H9 (cell line): Measurements from ENCODE around the gene SLC39A2. TPM values are rescaled to one million over a fixed set of nuclear protein-coding genes. Genes with fewer than 3 reads are reported as not detected.

Experiments used
- DNase-seq: peaks from one replicate; pipeline ENCODE4 v3.0.0-alpha.2; 2017
- H2AFZ ChIP-seq: one replicate; pipeline ENCODE4 v1.6.1; 2013; ENCODE audit warnings: mild to moderate bottlenecking, low read length, control low read depth, moderate library complexity
- H2AK5ac ChIP-seq: 2 replicates; pipeline ENCODE4 v1.6.1; 2013; ENCODE audit warnings: low read length, control low read depth, mixed read lengths; ENCODE audit not compliant: insufficient read length
- H2BK120ac ChIP-seq: one replicate; pipeline ENCODE4 v1.6.1; 2013; ENCODE audit warnings: low read depth, mild to moderate bottlenecking, low read length, control low read depth, inconsistent platforms; ENCODE audit not compliant: poor library complexity, severe bottlenecking
- H2BK12ac ChIP-seq: 2 replicates; pipeline ENCODE4 v1.6.1; 2013; ENCODE audit warnings: low read length, control low read depth, mixed read lengths, low read depth; ENCODE audit not compliant: insufficient read length
- H2BK15ac ChIP-seq: 2 replicates; pipeline ENCODE4 v1.6.1; 2013; ENCODE audit warnings: low read depth, low read length, control low read depth
- H2BK20ac ChIP-seq: one replicate; pipeline ENCODE4 v1.6.1; 2013; ENCODE audit warnings: low read depth, mild to moderate bottlenecking, low read length, control low read depth, inconsistent platforms; ENCODE audit not compliant: poor library complexity, severe bottlenecking
- H2BK5ac ChIP-seq: 2 replicates; pipeline ENCODE4 v1.6.1; 2013; ENCODE audit warnings: low read length, control low read depth, mixed read lengths; ENCODE audit not compliant: insufficient read length
- H3K14ac ChIP-seq: 2 replicates; pipeline ENCODE4 v1.6.1; 2013; ENCODE audit warnings: low read length, control low read depth; ENCODE audit not compliant: insufficient read depth
- H3K18ac ChIP-seq: 2 replicates; pipeline ENCODE4 v1.6.1; 2013; ENCODE audit warnings: low read depth, mild to moderate bottlenecking, mixed read lengths, low read length, control low read depth; ENCODE audit not compliant: insufficient read length
- H3K23ac ChIP-seq: 2 replicates; pipeline ENCODE4 v1.6.1; 2013; ENCODE audit warnings: low read length, control low read depth, mixed read lengths, low read depth; ENCODE audit not compliant: insufficient read length
- H3K23me2 ChIP-seq: 2 replicates; pipeline ENCODE4 v1.6.1; 2013; ENCODE audit warnings: low read depth, mild to moderate bottlenecking, mixed read lengths, low read length, control low read depth; ENCODE audit not compliant: insufficient read length, poor library complexity, severe bottlenecking
- H3K27ac ChIP-seq: 2 replicates; pipeline ENCODE4 v1.5.1; 2013; ENCODE audit warnings: low read length, control low read depth, mixed read lengths, low read depth; ENCODE audit not compliant: insufficient read length
- H3K27me3 ChIP-seq: 2 replicates; pipeline ENCODE4 v1.6.1; 2013; ENCODE audit warnings: low read length, control low read depth, inconsistent platforms; ENCODE audit not compliant: insufficient read depth
- H3K4ac ChIP-seq: 2 replicates; pipeline ENCODE4 v1.6.1; 2013; ENCODE audit warnings: low read depth, mild to moderate bottlenecking, control low read depth, inconsistent platforms, low read length, moderate library complexity
- H3K4me1 ChIP-seq: 2 replicates; pipeline ENCODE4 v1.6.1; 2013; ENCODE audit warnings: low read length, control low read depth, inconsistent platforms; ENCODE audit not compliant: insufficient read depth
- H3K4me2 ChIP-seq: 2 replicates; pipeline ENCODE4 v1.6.1; 2013; ENCODE audit warnings: low read length, control low read depth, mixed read lengths; ENCODE audit not compliant: insufficient read length, insufficient read depth
- H3K56ac ChIP-seq: 2 replicates; pipeline ENCODE4 v1.6.1; 2013; ENCODE audit warnings: low read depth, mild to moderate bottlenecking, mixed read lengths, low read length, control low read depth; ENCODE audit not compliant: insufficient read length
- H3K79me1 ChIP-seq: 2 replicates; pipeline ENCODE4 v1.6.1; 2013; ENCODE audit warnings: low read depth, mild to moderate bottlenecking, moderate library complexity, low read length, control low read depth, inconsistent platforms; ENCODE audit not compliant: insufficient read depth, poor library complexity, severe bottlenecking
- H3K79me2 ChIP-seq: 2 replicates; pipeline ENCODE4 v1.6.1; 2013; ENCODE audit warnings: low read length, control low read depth, inconsistent platforms; ENCODE audit not compliant: insufficient read depth
- H3K9ac ChIP-seq: 2 replicates; pipeline ENCODE4 v1.6.1; 2013; ENCODE audit warnings: low read length, control low read depth, mixed read lengths; ENCODE audit not compliant: insufficient read length; ENCODE audit errors: extremely low read depth
- H3K9me3 ChIP-seq: one replicate; pipeline ENCODE4 v1.6.1; 2013; ENCODE audit warnings: low read depth, low read length, inconsistent platforms; ENCODE audit not compliant: control insufficient read depth
- H3T11ph ChIP-seq: one replicate; pipeline ENCODE4 v1.6.1; 2013; ENCODE audit warnings: mild to moderate bottlenecking, low read length, control low read depth, inconsistent platforms
- H4K20me1 ChIP-seq: one replicate; pipeline ENCODE4 v1.6.1; 2013; ENCODE audit not compliant: control insufficient read depth, insufficient read length, insufficient read depth
- H4K5ac ChIP-seq: 2 replicates; pipeline ENCODE4 v1.6.1; 2013; ENCODE audit warnings: low read depth, mild to moderate bottlenecking, mixed read lengths, low read length, control low read depth; ENCODE audit not compliant: insufficient read length
- H4K8ac ChIP-seq: replicated peaks from 2 replicates; pipeline ENCODE4 v1.6.1; 2013; ENCODE audit warnings: low read length, control low read depth, mixed read lengths, low read depth; ENCODE audit not compliant: insufficient read length
- H4K91ac ChIP-seq: 2 replicates; pipeline ENCODE4 v1.6.1; 2013; ENCODE audit warnings: low read depth, mild to moderate bottlenecking, moderate library complexity, mixed read lengths, low read length, control low read depth; ENCODE audit not compliant: insufficient read length
- H3K27ac Mint-ChIP-seq, 3 experiments: 2 replicates in 2 of 3; 3 replicates in 1 of 3; pipeline ENCODE4 v1.8.0; 2020 to 2021; ENCODE audit warnings: mixed read lengths in 3 of 3, mild to moderate bottlenecking in 1 of 3, moderate library complexity in 1 of 3
- H3K27me3 Mint-ChIP-seq: 2 replicates; pipeline ENCODE4 v1.8.0; 2021; ENCODE audit warnings: low read depth, mild to moderate bottlenecking, moderate library complexity, mixed read lengths
- H3K36me3 Mint-ChIP-seq, 3 experiments: 2 replicates in 2 of 3; 3 replicates in 1 of 3; pipeline ENCODE4 v1.8.0; 2020 to 2021; ENCODE audit warnings: low read depth in 3 of 3, mixed read lengths in 3 of 3; ENCODE audit not compliant: insufficient read depth in 1 of 3
- H3K4me1 Mint-ChIP-seq, 2 experiments: 2 replicates each; pipeline ENCODE4 v1.8.0; 2020; ENCODE audit warnings: mixed read lengths in 2 of 2
- H3K4me3 Mint-ChIP-seq, 2 experiments: 2 replicates in 1 of 2; 3 replicates in 1 of 2; pipeline ENCODE4 v1.8.0; 2020 to 2021; ENCODE audit warnings: mild to moderate bottlenecking in 2 of 2, mixed read lengths in 2 of 2, moderate library complexity in 1 of 2
- H3K9me3 Mint-ChIP-seq, 2 experiments: 2 replicates in 1 of 2; 3 replicates in 1 of 2; pipeline ENCODE4 v1.8.0; 2020; ENCODE audit warnings: mild to moderate bottlenecking in 2 of 2, mixed read lengths in 2 of 2, moderate library complexity in 1 of 2
- WGBS: extraction: QIAGEN DNeasy Blood & Tissue Kit; methylation state at CpG from one replicate; pipeline ENCODE4 v1.1.7; 2013; ENCODE audit warnings: missing lambda C conversion rate, low lambda C conversion rate, mixed read lengths; ENCODE audit not compliant: insufficient read length; ENCODE audit errors: extremely low coverage; 5-methylcytosine and 5-hydroxymethylcytosine counted together
- total RNA-seq: library from RNA; stranded (reverse); gene quantifications from 2 replicates; pipeline ENCODE4 v1.2.1, GENCODE V29; 2021
- TF ChIP-seq, protein P1 (sequence below): fragments of 200-600 bp; sonication (generic); conservative IDR thresholded peaks from 3 replicates; pipeline ENCODE4 v1.8.0; 2021; ENCODE audit warnings: antibody characterized with exemption, mild to moderate bottlenecking

The SLC39A2 gene
- total RNA-seq, 1 experiment from 2014 or later, result not detected

DNA sequence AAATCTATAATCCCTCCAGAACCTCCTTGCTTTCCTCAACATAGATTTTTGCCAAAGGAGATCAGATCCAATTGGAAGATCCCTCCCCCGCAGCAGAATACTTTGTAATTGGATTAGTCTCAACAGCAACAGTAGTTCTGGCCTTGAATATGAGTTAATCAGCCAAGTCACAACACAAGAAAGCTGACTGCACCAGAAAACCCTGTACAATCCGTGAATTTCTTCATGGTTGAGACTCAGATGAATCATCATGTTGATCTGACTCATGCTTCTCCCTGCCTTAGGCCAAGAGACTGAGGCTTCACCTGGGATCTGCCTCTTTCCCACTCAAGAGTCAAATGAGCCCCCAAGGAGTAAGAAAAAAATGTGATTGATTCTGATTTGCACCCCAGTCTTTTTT is 12.3 kb upstream of the SLC39A2 start:
- Histone ChIP-seq H4K20me1 (no peaks in the 10 kb centered on the region), H2BK15ac (no peak overlapping the region), H2AK5ac (no peak overlapping the region), H2AFZ (no peak overlapping the region), H3K27me3 (0 out of 2 replicates have a peak, but pooled peaks cover 2% of the 10 kb centered on the region), H3K23me2 (no peaks in the 10 kb centered on the region), H3K79me2 (no peaks in the 10 kb centered on the region; the same call in 1 of the 2 replicates), H3K9me3 (no peaks in the 10 kb centered on the region), H4K8ac (no peak overlapping the region), H3K79me1 (no peaks in the 10 kb centered on the region), H3T11ph (no peak overlapping the region), H3K4me1 (peaks cover 3% of the 10 kb centered on the region), H4K91ac (no peak overlapping the region), H3K4ac (no peak overlapping the region), H3K56ac (no peak overlapping the region), H2BK20ac (no peak overlapping the region), H3K27ac (no peak overlapping the region), H2BK5ac (no peak overlapping the region), H4K5ac (no peak overlapping the region), H3K14ac (no peak overlapping the region), H3K18ac (no peak overlapping the region), H3K9ac (no peak overlapping the region), H2BK12ac (no peak overlapping the region), H3K4me2 (no peak overlapping the region), H2BK120ac (no peak overlapping the region), H3K23ac (no peak overlapping the region)
- H3K36me3 Mint-ChIP-seq, result peaks cover 2 to 6% (median 5%) of the 10 kb centered on the region in 3 experiments; a peak in 6 of 7 replicates
- no CpG with 5 or more reads among the region's 2 CpGs for WGBS
- TF ChIP-seq, protein P1, sequence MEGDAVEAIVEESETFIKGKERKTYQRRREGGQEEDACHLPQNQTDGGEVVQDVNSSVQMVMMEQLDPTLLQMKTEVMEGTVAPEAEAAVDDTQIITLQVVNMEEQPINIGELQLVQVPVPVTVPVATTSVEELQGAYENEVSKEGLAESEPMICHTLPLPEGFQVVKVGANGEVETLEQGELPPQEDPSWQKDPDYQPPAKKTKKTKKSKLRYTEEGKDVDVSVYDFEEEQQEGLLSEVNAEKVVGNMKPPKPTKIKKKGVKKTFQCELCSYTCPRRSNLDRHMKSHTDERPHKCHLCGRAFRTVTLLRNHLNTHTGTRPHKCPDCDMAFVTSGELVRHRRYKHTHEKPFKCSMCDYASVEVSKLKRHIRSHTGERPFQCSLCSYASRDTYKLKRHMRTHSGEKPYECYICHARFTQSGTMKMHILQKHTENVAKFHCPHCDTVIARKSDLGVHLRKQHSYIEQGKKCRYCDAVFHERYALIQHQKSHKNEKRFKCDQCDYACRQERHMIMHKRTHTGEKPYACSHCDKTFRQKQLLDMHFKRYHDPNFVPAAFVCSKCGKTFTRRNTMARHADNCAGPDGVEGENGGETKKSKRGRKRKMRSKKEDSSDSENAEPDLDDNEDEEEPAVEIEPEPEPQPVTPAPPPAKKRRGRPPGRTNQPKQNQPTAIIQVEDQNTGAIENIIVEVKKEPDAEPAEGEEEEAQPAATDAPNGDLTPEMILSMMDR, result no peak
- peaks cover 9% of the 10 kb centered on the region for H3K27me3 Mint-ChIP-seq
- peaks cover 9 to 10% of the 10 kb centered on the region in 2 experiments for H3K4me1 Mint-ChIP-seq
- no peaks in the 10 kb centered on the region for H3K9me3 Mint-ChIP-seq
- no peak overlapping the region for H3K27ac Mint-ChIP-seq
- no peak for DNase-seq
- H3K4me3 Mint-ChIP-seq, result no peak overlapping the region
